OCI-LY1 (cell line): ENCODE data around the gene CREB5.

Experiments
- H2AFZ ChIP-seq: fragments of 200-600 bp; sonication (generic), shearing (Covaris generic); 2 replicates; pipeline ENCODE4 v1.6.0; 2014; ENCODE audit warnings: antibody characterized with exemption, mild to moderate bottlenecking, low read length
- H3F3A ChIP-seq: fragments of 200-600 bp; sonication (generic), shearing (Covaris generic); 2 replicates; pipeline ENCODE4 v1.6.0; 2014; ENCODE audit warnings: mild to moderate bottlenecking, antibody characterized with exemption, low read length, moderate library complexity; ENCODE audit not compliant: insufficient read depth
- H3K27ac ChIP-seq: fragments of 200-600 bp; sonication (generic); 2 replicates; pipeline ENCODE4 v1.5.1; 2014; ENCODE audit warnings: low read length, mixed run types, mild to moderate bottlenecking, low read depth; ENCODE audit not compliant: poor library complexity, severe bottlenecking
- H3K27me3 ChIP-seq: fragments of 200-600 bp; sonication (generic); 2 replicates; pipeline ENCODE4 v1.6.0; 2014; ENCODE audit warnings: antibody characterized with exemption, mild to moderate bottlenecking, low read length, moderate library complexity; ENCODE audit not compliant: insufficient read depth
- H3K36me3 ChIP-seq: fragments of 200-600 bp; sonication (generic); 2 replicates; pipeline ENCODE4 v1.6.1; 2014; ENCODE audit warnings: mild to moderate bottlenecking, antibody characterized with exemption, low read length, moderate library complexity, mixed read lengths; ENCODE audit not compliant: insufficient read depth
- H3K4me1 ChIP-seq: fragments of 200-600 bp; sonication (generic); 2 replicates; pipeline ENCODE4 v1.5.1; 2014; ENCODE audit warnings: mild to moderate bottlenecking, low read length, moderate library complexity; ENCODE audit not compliant: insufficient read depth, severe bottlenecking
- H3K4me2 ChIP-seq: fragments of 200-600 bp; sonication (generic), shearing (Covaris generic); 2 replicates; pipeline ENCODE4 v1.6.1; 2014; ENCODE audit warnings: low read length
- H3K4me3 ChIP-seq: fragments of 200-600 bp; sonication (generic); 2 replicates; pipeline ENCODE4 v1.5.1; 2014; ENCODE audit warnings: low read length, low read depth, mild to moderate bottlenecking, mixed read lengths; ENCODE audit not compliant: poor library complexity, severe bottlenecking
- H3K79me2 ChIP-seq: fragments of 200-600 bp; shearing (Covaris generic); 2 replicates; pipeline ENCODE4 v1.6.1; 2016; ENCODE audit warnings: mixed run types, low read length, mixed read lengths; ENCODE audit not compliant: insufficient read depth
- H3K9ac ChIP-seq: fragments of 200-600 bp; sonication (generic), shearing (Covaris generic); 2 replicates; pipeline ENCODE4 v1.6.1; 2014; ENCODE audit warnings: mild to moderate bottlenecking, low read length, mixed read lengths
- H3K9me2 ChIP-seq: fragments of 200-600 bp; sonication (generic), shearing (Covaris generic); 2 replicates; pipeline ENCODE4 v1.6.1; 2014; ENCODE audit warnings: low read depth, mild to moderate bottlenecking, low read length, mixed read lengths
- H3K9me3 ChIP-seq: fragments of 200-600 bp; shearing (Covaris generic); 2 replicates; pipeline ENCODE4 v1.6.1; 2014; ENCODE audit warnings: low read length, mixed read lengths
- H4K20me1 ChIP-seq: fragments of 200-600 bp; sonication (generic), shearing (Covaris generic); 2 replicates; pipeline ENCODE4 v1.6.0; 2016; ENCODE audit warnings: mild to moderate bottlenecking, low read length; ENCODE audit not compliant: insufficient read depth
- EZH2 ChIP-seq: fragments of 200-600 bp; sonication (generic), shearing (Covaris generic); IDR thresholded peaks from 2 replicates; pipeline ENCODE4 v1.8.0; 2017; ENCODE audit warnings: borderline replicate concordance, mixed run types, mild to moderate bottlenecking, antibody characterized with exemption, low read length, moderate library complexity, mixed read lengths
- TF ChIP-seq, protein P1 (sequence below): fragments of 200-600 bp; sonication (generic), shearing (Covaris generic); IDR thresholded peaks from 2 replicates; pipeline ENCODE4 v1.5.1; 2017; ENCODE audit warnings: mild to moderate bottlenecking, antibody characterized with exemption, low read length, moderate library complexity, mixed read lengths

The CREB5 gene

DNA sequence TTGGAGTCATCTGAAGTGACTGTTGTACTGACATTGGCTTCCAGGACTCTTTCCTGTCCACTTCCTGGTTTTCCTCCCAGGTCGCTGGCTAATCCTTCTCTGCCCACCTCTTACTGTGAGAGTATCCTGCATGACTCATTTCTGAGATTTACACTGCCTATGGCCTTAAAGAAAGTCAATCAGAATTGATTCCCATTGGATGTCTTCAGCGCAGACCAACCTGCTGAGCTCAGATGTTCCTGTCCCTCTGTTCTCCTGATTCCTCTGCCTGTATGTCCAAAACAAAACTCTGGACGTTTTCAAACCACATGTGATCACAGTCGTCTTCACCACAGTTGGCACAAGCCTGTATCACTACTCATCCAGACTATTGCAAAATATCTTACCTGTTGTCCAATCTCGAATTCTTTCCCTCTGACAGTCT, 262.1 kb downstream of the CREB5 start:
- no peak overlapping the region for H2AFZ ChIP-seq
- H3K4me2 ChIP-seq, result no peak overlapping the region
- H3K9ac ChIP-seq, result no peak overlapping the region
- H3K36me3 ChIP-seq, result no peaks in the 10 kb centered on the region
- H3K4me3 ChIP-seq, result no peak overlapping the region
- no peaks in the 10 kb centered on the region for H3K9me3 ChIP-seq
- TF ChIP-seq, protein P1, sequence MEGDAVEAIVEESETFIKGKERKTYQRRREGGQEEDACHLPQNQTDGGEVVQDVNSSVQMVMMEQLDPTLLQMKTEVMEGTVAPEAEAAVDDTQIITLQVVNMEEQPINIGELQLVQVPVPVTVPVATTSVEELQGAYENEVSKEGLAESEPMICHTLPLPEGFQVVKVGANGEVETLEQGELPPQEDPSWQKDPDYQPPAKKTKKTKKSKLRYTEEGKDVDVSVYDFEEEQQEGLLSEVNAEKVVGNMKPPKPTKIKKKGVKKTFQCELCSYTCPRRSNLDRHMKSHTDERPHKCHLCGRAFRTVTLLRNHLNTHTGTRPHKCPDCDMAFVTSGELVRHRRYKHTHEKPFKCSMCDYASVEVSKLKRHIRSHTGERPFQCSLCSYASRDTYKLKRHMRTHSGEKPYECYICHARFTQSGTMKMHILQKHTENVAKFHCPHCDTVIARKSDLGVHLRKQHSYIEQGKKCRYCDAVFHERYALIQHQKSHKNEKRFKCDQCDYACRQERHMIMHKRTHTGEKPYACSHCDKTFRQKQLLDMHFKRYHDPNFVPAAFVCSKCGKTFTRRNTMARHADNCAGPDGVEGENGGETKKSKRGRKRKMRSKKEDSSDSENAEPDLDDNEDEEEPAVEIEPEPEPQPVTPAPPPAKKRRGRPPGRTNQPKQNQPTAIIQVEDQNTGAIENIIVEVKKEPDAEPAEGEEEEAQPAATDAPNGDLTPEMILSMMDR, result no peak
- no peak for TF ChIP-seq EZH2
- no peaks in the 10 kb centered on the region for H3F3A ChIP-seq
- peaks cover 18% of the 10 kb centered on the region for H3K4me1 ChIP-seq
- H3K27me3 ChIP-seq, result no peaks in the 10 kb centered on the region
- H3K27ac ChIP-seq, result no peak overlapping the region
- H3K9me2 ChIP-seq, result no peaks in the 10 kb centered on the region
- H4K20me1 ChIP-seq, result no peaks in the 10 kb centered on the region
- H3K79me2 ChIP-seq, result no peaks in the 10 kb centered on the region

- no peak overlapping the region for H3K4me2 ChIP-seq
- H3K4me1 ChIP-seq, result peaks cover 12% of the 10 kb centered on the region
- no peaks in the 10 kb centered on the region for H3F3A ChIP-seq
- no peak overlapping the region for H3K9ac ChIP-seq
- H3K9me3 ChIP-seq, result no peaks in the 10 kb centered on the region
- H3K9me2 ChIP-seq, result no peaks in the 10 kb centered on the region
- H3K4me3 ChIP-seq, result no peak overlapping the region
- TF ChIP-seq, protein P1, result no peak
- no peak for TF ChIP-seq EZH2
- no peaks in the 10 kb centered on the region; the same call in 1 of the 2 replicates for H3K36me3 ChIP-seq
- H2AFZ ChIP-seq, result no peak overlapping the region
- H3K79me2 ChIP-seq, result no peaks in the 10 kb centered on the region
- no peak overlapping the region for H3K27ac ChIP-seq
- H3K27me3 ChIP-seq, result no peaks in the 10 kb centered on the region
- no peaks in the 10 kb centered on the region for H4K20me1 ChIP-seq
These were observed 263.1 kb downstream of the CREB5 start for GRCh38 chr7:28675429-28675828.

DNA sequence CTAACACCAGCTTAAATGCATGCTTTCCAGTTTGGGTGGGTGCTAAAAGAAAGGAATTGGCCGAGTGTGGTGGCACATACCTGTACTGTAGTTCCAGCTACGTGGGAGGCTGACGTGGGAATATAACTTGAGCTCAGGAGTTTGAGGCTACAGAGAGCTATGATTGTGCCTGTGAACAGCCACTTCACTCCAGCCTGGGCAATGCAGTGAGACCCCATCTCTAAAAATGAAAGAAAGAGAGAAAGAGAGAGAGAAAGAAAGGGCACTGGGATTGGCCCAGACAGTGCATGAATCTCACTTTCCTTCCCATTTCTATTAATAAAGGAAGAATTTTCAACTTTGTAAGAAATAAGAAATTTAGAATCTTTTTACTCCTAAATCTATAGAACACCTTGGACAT, 265.4 kb downstream of the CREB5 start:
- no peak overlapping the region for H3K27ac ChIP-seq
- no peaks in the 10 kb centered on the region for H3K27me3 ChIP-seq
- H3K79me2 ChIP-seq, result no peaks in the 10 kb centered on the region
- no peaks in the 10 kb centered on the region for H3K9me2 ChIP-seq
- no peaks in the 10 kb centered on the region for H3K9me3 ChIP-seq
- no peaks in the 10 kb centered on the region for H3K4me1 ChIP-seq
- H3K4me3 ChIP-seq, result no peak overlapping the region
- no peaks in the 10 kb centered on the region for H3F3A ChIP-seq
- H3K36me3 ChIP-seq, result peaks cover 9% of the 10 kb centered on the region
- H3K9ac ChIP-seq, result no peak overlapping the region
- no peak overlapping the region for H2AFZ ChIP-seq
- no peak for TF ChIP-seq EZH2
- TF ChIP-seq, protein P1, result no peak
- no peak overlapping the region for H3K4me2 ChIP-seq
- no peaks in the 10 kb centered on the region for H4K20me1 ChIP-seq
